Liver (tissue), 9 donors: ENCODE results near the gene NTNG1. TPM values are rescaled to one million over a fixed set of nuclear protein-coding genes. Genes with fewer than 3 reads are reported as not detected.
A peak's percentile ranks its signal among the peaks of the same experiment; 100 is the strongest.

ENCODE experiments used
- DNase-seq: peaks from one replicate; pipeline ENCODE4 v3.0.0-alpha.2; 2017; ENCODE audit warnings: low spot score
- H3K27ac ChIP-seq, 2 donors: one replicate each; pipeline ENCODE4 v1.7.0; 2013; ENCODE audit warnings: inconsistent platforms in 2 of 2, low read length in 2 of 2, control low read depth in 1 of 2, low read depth in 1 of 2, mild to moderate bottlenecking in 1 of 2
- H3K27me3 ChIP-seq, 4 donors: one replicate each; pipeline versions ENCODE4 v1.6.1 to v1.7.0; 2013; ENCODE audit warnings: low read length in 3 of 4, inconsistent platforms in 1 of 4, mild to moderate bottlenecking in 1 of 4, moderate library complexity in 1 of 4; ENCODE audit not compliant: control insufficient read depth in 4 of 4, insufficient read depth in 4 of 4
- H3K36me3 ChIP-seq, 4 donors: one replicate each; pipeline versions ENCODE4 v1.6.1 to v1.7.0; 2013; ENCODE audit warnings: low read length in 3 of 4, mild to moderate bottlenecking in 3 of 4, low read depth in 1 of 4, moderate library complexity in 1 of 4; ENCODE audit not compliant: control insufficient read depth in 4 of 4, insufficient read depth in 3 of 4
- H3K4me1 ChIP-seq, 4 donors: one replicate each; pipeline versions ENCODE4 v1.6.1 to v1.7.0; 2013; ENCODE audit warnings: low read length in 3 of 4, mild to moderate bottlenecking in 3 of 4, moderate library complexity in 1 of 4; ENCODE audit not compliant: control insufficient read depth in 4 of 4, insufficient read depth in 4 of 4
- H3K4me3 ChIP-seq, 3 donors: one replicate each; pipeline versions ENCODE4 v1.6.1 to v1.7.0; 2013; ENCODE audit warnings: low read length in 3 of 3, control low read depth in 1 of 3, low read depth in 1 of 3, mild to moderate bottlenecking in 1 of 3
- H3K9ac ChIP-seq, 2 donors: one replicate each; pipeline ENCODE4 v1.7.0; 2013; ENCODE audit warnings: low read length in 2 of 2, mild to moderate bottlenecking in 2 of 2, moderate library complexity in 2 of 2, control low read depth in 1 of 2, low read depth in 1 of 2
- H3K9me3 ChIP-seq, 4 donors: one replicate each; pipeline versions ENCODE4 v1.6.1 to v1.7.0; 2013; ENCODE audit warnings: low read length in 3 of 4; ENCODE audit not compliant: control insufficient read depth in 4 of 4
- EGR1 ChIP-seq, 2 donors: IDR thresholded peaks; 2 replicates each; pipeline ENCODE4 v1.6.1; 2016 to 2018; ENCODE audit warnings: antibody characterized with exemption in 2 of 2, low read depth in 2 of 2
- FOXA1 ChIP-seq: IDR thresholded peaks from 2 replicates; pipeline ENCODE4 v1.6.1; 2016; ENCODE audit warnings: antibody characterized with exemption
- FOXA2 ChIP-seq: IDR thresholded peaks from 2 replicates; pipeline ENCODE4 v1.6.1; 2016; ENCODE audit warnings: antibody characterized with exemption
- GABPA ChIP-seq, 2 donors: IDR thresholded peaks in 1 of 2; conservative IDR thresholded peaks in 1 of 2; 2 replicates each; pipeline ENCODE4 v1.6.1; 2016; ENCODE audit warnings: antibody characterized with exemption in 2 of 2, mild to moderate bottlenecking in 1 of 2, moderate library complexity in 1 of 2
- HNF4G ChIP-seq: IDR thresholded peaks from 2 replicates; pipeline ENCODE4 v1.6.1; 2016; ENCODE audit warnings: antibody characterized with exemption
- JUND ChIP-seq, 2 donors: IDR thresholded peaks; 2 replicates each; pipeline ENCODE4 v1.6.1; 2016; ENCODE audit warnings: antibody characterized with exemption in 2 of 2
- NR2F2 ChIP-seq: IDR thresholded peaks from 2 replicates; pipeline ENCODE4 v1.6.1; 2016; ENCODE audit warnings: antibody characterized with exemption
- RAD21 ChIP-seq, 2 donors: IDR thresholded peaks; 2 replicates each; pipeline ENCODE4 v1.6.1; 2016; ENCODE audit warnings: antibody characterized with exemption in 2 of 2, mild to moderate bottlenecking in 2 of 2
- RXRA ChIP-seq, 2 donors: IDR thresholded peaks; 2 replicates each; pipeline ENCODE4 v1.6.1; 2017 to 2018; ENCODE audit warnings: antibody characterized with exemption in 2 of 2, mild to moderate bottlenecking in 1 of 2
- TAF1 ChIP-seq: conservative IDR thresholded peaks from 2 replicates; pipeline ENCODE4 v1.6.1; 2016; ENCODE audit warnings: antibody characterized with exemption, mild to moderate bottlenecking
- WGBS: extraction: QIAGEN DNeasy Blood & Tissue Kit; methylation state at CpG from one replicate; pipeline ENCODE4 v1.1.7; 2013; 5-methylcytosine and 5-hydroxymethylcytosine counted together
- polyA plus RNA-seq, 2 donors: library from polyadenylated mRNA; stranded (reverse) in 1 of 2; unstranded in 1 of 2; fragments of 200-250 nt in 1 of 2; fragments of >200 nt in 1 of 2; fragmentation: Nextera tagmentation in 1 of 2; extraction: Ambion mirVana in 1 of 2; gene quantifications; one replicate each; pipeline versions ENCODE4 v1.2.1 to v1.2.3, GENCODE V29; 2013 to 2015
- total RNA-seq, 2 donors: library from RNA; depleted of rRNA; stranded (reverse); fragments of >200 nt; gene quantifications; one replicate each; pipeline ENCODE4 v1.2.3, GENCODE V29; 2014
- TF ChIP-seq, protein P1 (sequence below): fragments of 150-350 bp; IDR thresholded peaks from 2 replicates; pipeline ENCODE4 v1.5.1; 2017; ENCODE audit warnings: improper control_type of control experiment, low read depth, low read length; ENCODE audit not compliant: missing input control
- TF ChIP-seq, protein P2 (sequence below): IDR thresholded peaks from 2 replicates; pipeline ENCODE4 v1.6.1; 2016; ENCODE audit warnings: antibody characterized with exemption
- TF ChIP-seq, protein P3 (sequence below): IDR thresholded peaks from 2 replicates; pipeline ENCODE4 v1.6.1; 2016; ENCODE audit warnings: antibody characterized with exemption
- TF ChIP-seq, protein P4 (sequence below): IDR thresholded peaks from 2 replicates; pipeline ENCODE4 v1.6.1; 2016; ENCODE audit warnings: antibody characterized with exemption
- donor health status: healthy.
- donor health status: healthy.
- donor health status: healthy.
- donor health status: healthy.
- donor health status: healthy.

The NTNG1 gene
- total and polyA plus RNA-seq, 4 donors, result under 0.01 TPM; not detected in 2

DNA sequence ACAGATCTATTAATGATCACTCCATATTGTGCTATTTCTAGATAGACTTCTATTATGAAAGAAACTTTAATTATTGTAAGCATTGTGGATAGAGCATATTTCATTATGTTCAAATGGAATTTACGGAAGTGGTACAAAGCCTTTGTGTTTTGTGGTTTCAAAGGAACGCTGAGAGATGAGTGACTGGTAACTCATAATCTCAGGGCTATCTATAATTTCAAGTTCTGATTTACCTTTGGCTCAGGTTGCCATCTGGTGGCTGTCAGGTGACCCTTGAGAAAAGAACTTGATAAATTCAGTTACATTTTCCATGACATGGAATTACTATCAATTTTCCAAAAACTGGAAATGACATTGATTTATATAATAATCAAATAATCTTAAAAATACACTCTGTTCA is 12.2 kb downstream of the NTNG1 start:
- H3K4me3 ChIP-seq, result no peak overlapping the region
- no peak overlapping the region for H3K27ac ChIP-seq
- H3K9me3 ChIP-seq, result peaks cover 0 to 1% (median 0%) of the 10 kb centered on the region in 4 donors
- DNase-seq, result no peak
- H3K36me3 ChIP-seq, result no peaks in the 10 kb centered on the region
- peaks cover 0 to 15% (median 8%) of the 10 kb centered on the region in 4 donors for H3K27me3 ChIP-seq
- no peaks in the 10 kb centered on the region for H3K4me1 ChIP-seq
- WGBS, result 77% methylated on average over 2 of the region's 2 CpGs
- H3K9ac ChIP-seq, result no peak overlapping the region
- TF ChIP-seq, protein P1, sequence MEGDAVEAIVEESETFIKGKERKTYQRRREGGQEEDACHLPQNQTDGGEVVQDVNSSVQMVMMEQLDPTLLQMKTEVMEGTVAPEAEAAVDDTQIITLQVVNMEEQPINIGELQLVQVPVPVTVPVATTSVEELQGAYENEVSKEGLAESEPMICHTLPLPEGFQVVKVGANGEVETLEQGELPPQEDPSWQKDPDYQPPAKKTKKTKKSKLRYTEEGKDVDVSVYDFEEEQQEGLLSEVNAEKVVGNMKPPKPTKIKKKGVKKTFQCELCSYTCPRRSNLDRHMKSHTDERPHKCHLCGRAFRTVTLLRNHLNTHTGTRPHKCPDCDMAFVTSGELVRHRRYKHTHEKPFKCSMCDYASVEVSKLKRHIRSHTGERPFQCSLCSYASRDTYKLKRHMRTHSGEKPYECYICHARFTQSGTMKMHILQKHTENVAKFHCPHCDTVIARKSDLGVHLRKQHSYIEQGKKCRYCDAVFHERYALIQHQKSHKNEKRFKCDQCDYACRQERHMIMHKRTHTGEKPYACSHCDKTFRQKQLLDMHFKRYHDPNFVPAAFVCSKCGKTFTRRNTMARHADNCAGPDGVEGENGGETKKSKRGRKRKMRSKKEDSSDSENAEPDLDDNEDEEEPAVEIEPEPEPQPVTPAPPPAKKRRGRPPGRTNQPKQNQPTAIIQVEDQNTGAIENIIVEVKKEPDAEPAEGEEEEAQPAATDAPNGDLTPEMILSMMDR, result no peak
- TF ChIP-seq RAD21 (IDR thresholded peaks at IDR 0.05) (peak in 1 of 2 donors; percentile 15), GABPA (IDR thresholded peaks at IDR 0.05 in 1 of 2, conservative IDR thresholded peaks at IDR 0.05 in 1 of 2) (no peak), TAF1 (no peak)

DNA sequence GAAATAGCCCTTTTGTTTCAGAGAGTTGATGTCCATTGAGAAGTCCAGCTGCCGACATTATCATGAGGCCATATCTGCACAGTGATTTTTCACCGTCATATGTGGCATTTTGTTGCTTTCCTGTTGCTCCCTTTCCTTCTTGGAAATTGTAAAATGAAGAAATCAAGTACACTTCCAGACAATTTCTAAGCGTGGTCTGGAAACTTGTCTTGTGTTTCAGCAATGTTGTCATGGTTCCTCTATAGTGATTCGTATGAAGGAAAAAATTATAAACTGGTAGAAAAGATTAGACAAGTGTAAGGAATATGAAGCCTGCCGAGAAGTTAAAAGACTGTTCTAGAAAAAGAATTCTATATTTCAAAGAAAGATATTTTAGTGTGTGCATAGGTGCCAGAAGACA is 17.7 kb downstream of the NTNG1 start:
- Histone ChIP-seq H3K9me3 (no peaks in the 10 kb centered on the region), H3K27me3 (peaks cover 0 to 4% (median 3%) of the 10 kb centered on the region in 4 donors), H3K36me3 (no peaks in the 10 kb centered on the region), H3K4me3 (no peak overlapping the region), H3K27ac (no peak overlapping the region), H3K4me1 (no peaks in the 10 kb centered on the region), H3K9ac (no peak overlapping the region)
- DNase-seq, result no peak
- 76% methylated on average over 5 of the region's 5 CpGs for WGBS
- TF ChIP-seq, protein P2, sequence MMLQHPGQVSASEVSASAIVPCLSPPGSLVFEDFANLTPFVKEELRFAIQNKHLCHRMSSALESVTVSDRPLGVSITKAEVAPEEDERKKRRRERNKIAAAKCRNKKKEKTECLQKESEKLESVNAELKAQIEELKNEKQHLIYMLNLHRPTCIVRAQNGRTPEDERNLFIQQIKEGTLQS, result no peak
- TF ChIP-seq TAF1 (no peak), FOXA2 (no peak), FOXA1 (no peak), JUND (IDR thresholded peaks at IDR 0.05) (no peak), EGR1 (IDR thresholded peaks at IDR 0.05; ENCODE audit: low read depth in 2 of 2) (no peak)

DNA sequence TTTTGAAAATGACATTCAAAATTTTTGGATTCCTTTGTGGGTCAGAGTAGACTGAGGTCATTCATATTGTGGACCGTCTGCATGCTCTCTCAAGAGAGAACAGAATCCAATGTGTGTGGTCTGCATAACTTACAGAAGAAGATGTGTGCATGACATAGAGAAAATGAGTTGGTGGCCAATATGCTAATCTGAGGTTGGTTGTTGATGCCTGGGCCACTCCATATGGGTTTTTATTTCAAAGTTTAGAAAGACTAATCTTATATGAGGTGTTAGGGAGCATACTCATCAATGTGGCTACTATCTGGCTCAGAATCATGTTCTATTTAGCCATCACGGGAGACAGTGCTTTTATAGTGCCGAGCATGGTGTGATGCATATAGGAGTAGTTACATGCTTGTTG is 18.2 kb downstream of the NTNG1 start:
- Histone ChIP-seq H3K36me3 (no peaks in the 10 kb centered on the region), H3K4me1 (no peaks in the 10 kb centered on the region), H3K9ac (no peak overlapping the region), H3K4me3 (no peak overlapping the region), H3K9me3 (no peaks in the 10 kb centered on the region), H3K27me3 (peaks cover 0 to 4% (median 3%) of the 10 kb centered on the region in 4 donors), H3K27ac (no peak overlapping the region)
- DNase-seq, result no peak
- WGBS, result 82% methylated on average over 3 of the region's 3 CpGs
- TF ChIP-seq, protein P2, result no peak
- TF ChIP-seq NR2F2 (no peak), FOXA1 (no peak), RAD21 (IDR thresholded peaks at IDR 0.05) (no peak), HNF4G (no peak), RXRA (IDR thresholded peaks at IDR 0.05) (no peak)
- TF ChIP-seq, protein P3, sequence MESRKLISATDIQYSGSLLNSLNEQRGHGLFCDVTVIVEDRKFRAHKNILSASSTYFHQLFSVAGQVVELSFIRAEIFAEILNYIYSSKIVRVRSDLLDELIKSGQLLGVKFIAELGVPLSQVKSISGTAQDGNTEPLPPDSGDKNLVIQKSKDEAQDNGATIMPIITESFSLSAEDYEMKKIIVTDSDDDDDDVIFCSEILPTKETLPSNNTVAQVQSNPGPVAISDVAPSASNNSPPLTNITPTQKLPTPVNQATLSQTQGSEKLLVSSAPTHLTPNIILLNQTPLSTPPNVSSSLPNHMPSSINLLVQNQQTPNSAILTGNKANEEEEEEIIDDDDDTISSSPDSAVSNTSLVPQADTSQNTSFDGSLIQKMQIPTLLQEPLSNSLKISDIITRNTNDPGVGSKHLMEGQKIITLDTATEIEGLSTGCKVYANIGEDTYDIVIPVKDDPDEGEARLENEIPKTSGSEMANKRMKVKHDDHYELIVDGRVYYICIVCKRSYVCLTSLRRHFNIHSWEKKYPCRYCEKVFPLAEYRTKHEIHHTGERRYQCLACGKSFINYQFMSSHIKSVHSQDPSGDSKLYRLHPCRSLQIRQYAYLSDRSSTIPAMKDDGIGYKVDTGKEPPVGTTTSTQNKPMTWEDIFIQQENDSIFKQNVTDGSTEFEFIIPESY, result no peak
- TF ChIP-seq, protein P4, sequence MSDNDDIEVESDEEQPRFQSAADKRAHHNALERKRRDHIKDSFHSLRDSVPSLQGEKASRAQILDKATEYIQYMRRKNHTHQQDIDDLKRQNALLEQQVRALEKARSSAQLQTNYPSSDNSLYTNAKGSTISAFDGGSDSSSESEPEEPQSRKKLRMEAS, result no peak
